ENCODE data around the gene ANAPC10.

DNA sequence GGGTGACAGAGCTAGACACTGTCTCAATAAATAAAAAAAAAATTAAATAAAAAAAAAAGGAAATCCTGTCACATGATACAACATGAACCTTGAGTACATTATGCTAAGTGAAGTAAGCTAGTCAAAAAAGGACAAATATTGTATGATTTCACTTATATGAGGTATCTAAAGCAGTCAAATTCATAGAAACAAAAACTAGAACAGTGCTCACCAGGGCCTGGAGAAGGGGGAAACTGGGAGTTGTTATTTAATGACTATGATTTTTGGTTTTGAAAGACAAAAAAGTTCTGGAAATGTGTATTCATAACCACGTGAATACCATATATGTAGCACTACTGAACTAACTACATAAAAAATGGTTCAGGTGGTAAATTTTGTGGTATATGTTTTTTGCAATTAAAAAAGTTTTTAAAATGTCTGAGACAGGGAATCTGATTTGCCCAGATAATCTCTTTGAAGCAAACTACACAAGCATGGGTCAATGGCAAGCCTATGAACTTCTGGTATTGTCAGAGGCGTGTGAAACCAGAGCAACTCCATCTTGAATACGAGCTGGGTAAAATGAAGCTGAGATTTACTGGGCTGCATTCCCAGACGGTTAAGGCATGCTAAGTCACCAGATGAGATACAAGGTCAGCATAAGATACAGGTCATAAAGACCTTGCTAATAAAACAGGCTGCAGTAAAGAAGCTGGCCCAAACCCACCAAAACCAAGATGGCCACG, 42.3 kb downstream of the ANAPC10 start:
- TF ChIP-seq POLR2A (IDR thresholded peaks at IDR 0.05; ENCODE audit: low read length) (no peak), GATA1 (IDR thresholded peaks at IDR 0.05; ENCODE audit: low read depth, low read length) (no peak)

Data from erythroblast (primary cell).